ENCODE measurements around the gene ATG9B. TPM values are rescaled to one million over a fixed set of nuclear protein-coding genes. Genes with fewer than 3 reads are reported as not detected.
A peak's percentile ranks its signal among the peaks of the same experiment; 100 is the strongest.
"Not testable (repeated sequence)": the region's sequence is repeated elsewhere in the genome, so short reads cannot be mapped to it uniquely, and the experiment has no call there.

The ATG9B gene
- total RNA-seq, 1 donor from 2014 or later, result 0.85 TPM

DNA sequence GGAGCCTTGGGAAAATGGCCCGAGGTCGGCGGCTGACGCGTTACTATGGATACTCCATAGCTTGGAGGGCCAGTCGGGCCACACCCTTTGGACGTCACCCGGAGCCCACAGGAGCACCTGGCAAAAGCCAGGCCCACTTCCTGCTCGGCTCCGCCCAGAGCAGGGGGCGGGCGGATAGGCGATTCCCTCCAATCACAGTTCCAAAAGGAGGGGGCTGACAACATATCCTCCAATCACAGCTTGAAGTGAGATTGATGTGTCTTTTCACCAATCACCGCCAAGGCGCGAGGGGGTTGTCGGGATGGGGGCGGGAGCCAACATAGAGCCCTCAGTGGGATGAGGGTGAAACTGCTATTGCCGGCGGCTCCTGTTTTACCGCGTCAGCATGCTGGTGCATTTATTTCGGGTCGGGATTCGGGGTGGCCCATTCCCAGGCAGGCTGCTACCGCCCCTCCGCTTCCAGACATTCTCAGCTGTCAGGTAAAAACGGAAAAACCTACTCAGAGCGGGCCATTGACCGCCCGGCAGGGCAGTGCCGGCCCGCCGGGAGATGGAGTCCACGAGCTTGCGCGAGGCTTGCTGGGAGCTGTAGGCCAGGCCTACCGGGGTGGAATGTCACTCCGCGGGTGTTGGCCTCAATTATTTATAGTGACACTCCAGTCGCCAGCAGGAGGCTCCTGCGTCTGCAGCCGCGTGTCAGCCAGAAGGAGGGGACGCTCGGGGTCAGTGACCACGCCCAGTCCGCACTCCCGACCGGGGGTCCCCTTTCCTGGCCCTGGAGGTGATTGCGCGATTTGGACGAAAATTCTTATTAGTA, 4.0 kb upstream of the ATG9B start, which contains the start of gene ABCB8:
ABCB8 (plus strand) TSS at position 320 of the 817 bp plus-strand sequence; CDS start at position 386, 66 bp downstream.
- Mint-ChIP-seq H3K36me3 (ENCODE audit: low read depth, unreplicated experiment) (no peaks in the 10 kb centered on the region), H3K4me1 (ENCODE audit: unreplicated experiment) (peaks cover 6% of the 10 kb centered on the region), H3K27ac (ENCODE audit: unreplicated experiment) (peak within 1 kb of the TSS; percentile 96), H3K9me3 (ENCODE audit: unreplicated experiment) (no peaks in the 10 kb centered on the region), H3K27me3 (ENCODE audit: unreplicated experiment) (peaks cover 19% of the 10 kb centered on the region), H3K4me3 (ENCODE audit: unreplicated experiment) (peak within 1 kb of the TSS; percentile 91)
- TF ChIP-seq, protein P1, sequence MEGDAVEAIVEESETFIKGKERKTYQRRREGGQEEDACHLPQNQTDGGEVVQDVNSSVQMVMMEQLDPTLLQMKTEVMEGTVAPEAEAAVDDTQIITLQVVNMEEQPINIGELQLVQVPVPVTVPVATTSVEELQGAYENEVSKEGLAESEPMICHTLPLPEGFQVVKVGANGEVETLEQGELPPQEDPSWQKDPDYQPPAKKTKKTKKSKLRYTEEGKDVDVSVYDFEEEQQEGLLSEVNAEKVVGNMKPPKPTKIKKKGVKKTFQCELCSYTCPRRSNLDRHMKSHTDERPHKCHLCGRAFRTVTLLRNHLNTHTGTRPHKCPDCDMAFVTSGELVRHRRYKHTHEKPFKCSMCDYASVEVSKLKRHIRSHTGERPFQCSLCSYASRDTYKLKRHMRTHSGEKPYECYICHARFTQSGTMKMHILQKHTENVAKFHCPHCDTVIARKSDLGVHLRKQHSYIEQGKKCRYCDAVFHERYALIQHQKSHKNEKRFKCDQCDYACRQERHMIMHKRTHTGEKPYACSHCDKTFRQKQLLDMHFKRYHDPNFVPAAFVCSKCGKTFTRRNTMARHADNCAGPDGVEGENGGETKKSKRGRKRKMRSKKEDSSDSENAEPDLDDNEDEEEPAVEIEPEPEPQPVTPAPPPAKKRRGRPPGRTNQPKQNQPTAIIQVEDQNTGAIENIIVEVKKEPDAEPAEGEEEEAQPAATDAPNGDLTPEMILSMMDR (IDR thresholded peaks at IDR 0.05; ENCODE audit: unreplicated experiment), result peak; percentile 52
- peak; percentile 98 for DNase-seq (ENCODE audit: low spot score)

DNA sequence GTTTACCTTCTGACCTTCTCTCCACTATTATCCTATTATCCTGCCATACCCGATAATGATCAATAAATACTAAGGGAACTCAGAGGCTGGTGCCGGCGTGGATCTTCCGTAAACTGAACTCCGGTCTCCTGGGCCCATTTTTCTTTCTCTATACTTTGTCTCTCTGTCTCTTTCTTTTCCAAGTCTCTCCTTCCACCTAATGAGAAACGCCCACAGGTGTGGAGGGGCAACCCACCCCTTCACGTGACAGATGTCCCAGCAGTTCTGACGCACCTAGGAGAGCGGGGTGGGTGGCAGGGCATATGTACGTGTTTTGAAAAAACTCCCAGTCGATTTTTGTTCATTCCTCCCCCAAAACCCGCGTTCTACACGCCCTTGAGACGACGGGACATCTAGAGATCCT, 3.4 kb upstream of the ATG9B start:
- H3K27me3 Mint-ChIP-seq (ENCODE audit: unreplicated experiment), result peaks cover 19% of the 10 kb centered on the region
- H3K27ac Mint-ChIP-seq (ENCODE audit: unreplicated experiment), result peak overlapping the region; percentile 96
- not testable (repeated sequence) for H3K4me1 Mint-ChIP-seq (ENCODE audit: unreplicated experiment); H3K9me3 Mint-ChIP-seq (ENCODE audit: unreplicated experiment); DNase-seq (ENCODE audit: low spot score); H3K36me3 Mint-ChIP-seq (ENCODE audit: low read depth, unreplicated experiment)
- H3K4me3 Mint-ChIP-seq (ENCODE audit: unreplicated experiment), result peak overlapping the region; percentile 91

DNA sequence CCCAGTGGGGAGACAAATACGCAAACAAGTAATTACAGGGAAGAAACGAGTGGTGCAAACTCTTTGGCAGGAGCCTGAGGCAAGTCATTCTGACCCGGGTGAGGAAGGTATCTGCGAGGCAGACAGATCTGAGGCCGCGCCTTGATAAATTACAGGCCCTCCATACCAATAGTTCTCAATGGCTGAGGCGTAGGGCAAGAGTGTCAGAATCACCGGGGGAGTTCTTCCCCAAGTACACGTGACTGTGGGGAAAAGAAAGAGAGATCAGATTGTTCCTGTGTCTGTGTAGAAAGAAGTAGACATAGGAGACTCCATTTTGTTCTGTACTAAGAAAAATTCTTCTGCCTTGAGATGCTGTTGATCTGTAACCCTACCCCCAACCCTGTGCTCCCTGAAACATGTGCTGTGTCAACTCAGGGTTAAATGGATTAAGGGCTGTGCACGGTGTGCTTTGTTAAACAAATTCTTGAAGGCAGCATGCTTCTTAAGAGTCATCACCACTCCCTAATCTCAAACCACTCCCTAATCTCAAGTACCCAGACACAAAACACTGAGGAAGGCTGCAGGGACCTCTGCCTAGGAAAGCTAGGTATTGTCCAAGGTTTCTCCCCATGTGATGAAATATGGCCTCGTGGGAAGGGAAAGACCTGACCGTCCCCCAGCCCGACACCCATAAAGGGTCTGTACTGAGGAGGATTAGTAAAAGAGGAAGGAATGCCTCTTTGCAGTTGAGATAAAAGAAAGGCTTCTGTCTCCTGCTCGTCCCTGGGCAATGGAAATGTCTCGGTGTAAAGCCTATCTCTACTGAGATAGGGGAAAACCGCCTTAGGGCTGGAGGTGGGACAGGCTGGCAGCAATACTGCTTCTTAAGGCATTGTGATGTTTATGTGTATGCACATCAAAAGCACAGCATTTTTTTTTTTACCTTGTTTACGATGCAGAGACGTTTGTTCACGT, 2.8 kb upstream of the ATG9B start:
- Mint-ChIP-seq H3K27me3 (ENCODE audit: unreplicated experiment) (peaks cover 19% of the 10 kb centered on the region), H3K27ac (ENCODE audit: unreplicated experiment) (peak overlapping the region; percentile 96), H3K4me3 (ENCODE audit: unreplicated experiment) (peak overlapping the region; percentile 4)
- not testable (repeated sequence) for H3K36me3 Mint-ChIP-seq (ENCODE audit: low read depth, unreplicated experiment); H3K9me3 Mint-ChIP-seq (ENCODE audit: unreplicated experiment); H3K4me1 Mint-ChIP-seq (ENCODE audit: unreplicated experiment); DNase-seq (ENCODE audit: low spot score)

DNA sequence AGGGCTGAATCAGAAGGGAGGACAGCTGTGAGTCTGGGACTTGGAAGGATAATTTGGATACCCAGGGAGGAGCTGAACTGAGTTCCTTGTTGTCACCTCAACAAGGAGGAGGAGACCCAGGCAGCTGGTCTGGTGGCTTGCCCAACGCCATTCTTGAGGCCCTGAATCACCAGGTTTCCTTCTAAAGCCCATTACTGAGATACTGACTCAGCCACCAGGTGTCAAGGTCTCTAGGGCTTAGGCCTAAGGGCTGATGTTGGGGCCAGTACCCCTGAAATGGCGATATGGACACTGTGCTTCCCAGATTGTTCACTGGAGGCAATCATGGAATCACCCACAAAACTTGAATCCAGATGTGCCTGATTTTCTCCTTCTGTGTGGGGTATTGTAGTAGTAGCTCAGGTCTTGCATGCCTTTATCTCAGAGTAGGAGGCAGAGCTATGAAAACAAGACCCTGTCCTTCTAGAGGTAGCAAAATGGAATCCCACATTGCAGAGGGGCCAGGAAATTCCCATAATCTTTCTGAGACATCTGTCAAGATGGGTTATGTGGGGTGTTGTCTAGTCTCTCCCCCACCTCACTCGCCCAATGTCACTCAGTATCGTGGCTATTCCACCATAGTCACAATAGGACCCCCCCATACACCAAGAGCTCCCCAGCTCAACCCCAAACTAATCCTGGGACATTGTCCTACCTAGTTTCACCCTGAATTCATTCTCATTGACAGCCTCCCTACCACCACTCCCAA, 1.8 kb upstream of the ATG9B start:
- DNase-seq (ENCODE audit: low spot score), result no peak
- no peaks in the 10 kb centered on the region for H3K36me3 Mint-ChIP-seq (ENCODE audit: low read depth, unreplicated experiment)
- TF ChIP-seq, protein P1 (IDR thresholded peaks at IDR 0.05; ENCODE audit: unreplicated experiment), result no peak
- H3K27ac Mint-ChIP-seq (ENCODE audit: unreplicated experiment), result no peak overlapping the region
- peaks cover 6% of the 10 kb centered on the region for H3K4me1 Mint-ChIP-seq (ENCODE audit: unreplicated experiment)
- H3K4me3 Mint-ChIP-seq (ENCODE audit: unreplicated experiment), result no peak overlapping the region
- peaks cover 14% of the 10 kb centered on the region for H3K27me3 Mint-ChIP-seq (ENCODE audit: unreplicated experiment)
- no peaks in the 10 kb centered on the region for H3K9me3 Mint-ChIP-seq (ENCODE audit: unreplicated experiment)

DNA sequence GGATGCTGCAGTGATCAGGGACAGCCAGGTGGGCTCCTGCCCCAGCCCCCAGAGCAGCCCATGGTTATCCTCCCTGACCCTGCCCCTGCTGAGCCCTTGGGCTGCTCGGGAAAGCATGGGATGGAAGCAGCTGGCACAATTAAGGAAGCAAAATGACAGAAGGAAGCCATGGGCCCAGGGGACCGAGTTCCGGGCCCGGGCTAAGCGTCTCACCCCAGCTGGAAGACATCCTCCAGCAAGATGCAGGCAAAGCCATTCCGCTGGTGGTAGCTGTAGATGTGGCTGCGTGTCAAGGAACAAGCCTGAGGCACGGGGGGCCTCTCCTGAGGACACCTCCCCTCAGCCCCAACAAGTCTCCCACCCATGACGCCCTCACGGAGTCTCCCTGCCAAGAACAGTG, 1.1 kb downstream of the ATG9B start:
- TF ChIP-seq, protein P1 (IDR thresholded peaks at IDR 0.05; ENCODE audit: unreplicated experiment), result no peak
- H3K4me3 Mint-ChIP-seq (ENCODE audit: unreplicated experiment), result no peak overlapping the region
- no peak for DNase-seq (ENCODE audit: low spot score)
- H3K27me3 Mint-ChIP-seq (ENCODE audit: unreplicated experiment), result peaks cover 28% of the 10 kb centered on the region
- H3K27ac Mint-ChIP-seq (ENCODE audit: unreplicated experiment), result no peak overlapping the region
- H3K4me1 Mint-ChIP-seq (ENCODE audit: unreplicated experiment), result peaks cover 16% of the 10 kb centered on the region
- no peaks in the 10 kb centered on the region for H3K9me3 Mint-ChIP-seq (ENCODE audit: unreplicated experiment)
- peaks cover 4% of the 10 kb centered on the region for H3K36me3 Mint-ChIP-seq (ENCODE audit: low read depth, unreplicated experiment)

All from endothelial cell (in vitro differentiated cells).